GM13977 (cell line): ENCODE results near the gene ARF3.

Experiments used
- DNase-seq: peaks from one replicate; pipeline ENCODE4 v3.0.0; 2012; ENCODE audit warnings: low spot score
- CTCF ChIP-seq: IDR thresholded peaks from 2 replicates; pipeline ENCODE4 v1.5.1; 2012; ENCODE audit warnings: mild to moderate bottlenecking, control low read depth; ENCODE audit not compliant: insufficient read depth; ENCODE audit errors: extremely low read depth, missing control alignments
- in situ Hi-C: fragments of 300-500 bp; cut with MboI; formaldehyde crosslinking; loops from one replicate; pipeline ENCODE4 v1.12.0; 2022; ENCODE audit warnings: low sequenced_read_pairs, low pct_unique_long_range_greater_than_20kb, mixed read lengths, inconsistent platforms; ENCODE audit not compliant: unreplicated experiment

The ARF3 gene

DNA sequence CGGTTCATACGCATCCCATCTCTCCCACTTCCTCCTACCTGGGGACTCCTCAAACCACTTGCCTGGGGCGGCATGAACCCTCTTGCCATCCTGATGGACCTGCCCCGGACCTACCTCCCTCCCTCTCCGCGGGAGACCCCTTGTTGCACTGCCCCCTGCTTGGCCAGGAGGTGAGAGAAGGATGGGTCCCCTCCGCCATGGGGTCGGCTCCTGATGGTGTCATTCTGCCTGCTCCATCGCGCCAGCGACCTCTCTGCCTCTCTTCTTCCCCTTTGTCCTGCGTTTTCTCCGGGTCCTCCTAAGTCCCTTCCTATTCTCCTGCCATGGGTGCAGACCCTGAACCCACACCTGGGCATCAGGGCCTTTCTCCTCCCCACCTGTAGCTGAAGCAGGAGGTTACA is 24.5 kb upstream of the ARF3 start:
- in situ Hi-C loops = no loop called here

DNA sequence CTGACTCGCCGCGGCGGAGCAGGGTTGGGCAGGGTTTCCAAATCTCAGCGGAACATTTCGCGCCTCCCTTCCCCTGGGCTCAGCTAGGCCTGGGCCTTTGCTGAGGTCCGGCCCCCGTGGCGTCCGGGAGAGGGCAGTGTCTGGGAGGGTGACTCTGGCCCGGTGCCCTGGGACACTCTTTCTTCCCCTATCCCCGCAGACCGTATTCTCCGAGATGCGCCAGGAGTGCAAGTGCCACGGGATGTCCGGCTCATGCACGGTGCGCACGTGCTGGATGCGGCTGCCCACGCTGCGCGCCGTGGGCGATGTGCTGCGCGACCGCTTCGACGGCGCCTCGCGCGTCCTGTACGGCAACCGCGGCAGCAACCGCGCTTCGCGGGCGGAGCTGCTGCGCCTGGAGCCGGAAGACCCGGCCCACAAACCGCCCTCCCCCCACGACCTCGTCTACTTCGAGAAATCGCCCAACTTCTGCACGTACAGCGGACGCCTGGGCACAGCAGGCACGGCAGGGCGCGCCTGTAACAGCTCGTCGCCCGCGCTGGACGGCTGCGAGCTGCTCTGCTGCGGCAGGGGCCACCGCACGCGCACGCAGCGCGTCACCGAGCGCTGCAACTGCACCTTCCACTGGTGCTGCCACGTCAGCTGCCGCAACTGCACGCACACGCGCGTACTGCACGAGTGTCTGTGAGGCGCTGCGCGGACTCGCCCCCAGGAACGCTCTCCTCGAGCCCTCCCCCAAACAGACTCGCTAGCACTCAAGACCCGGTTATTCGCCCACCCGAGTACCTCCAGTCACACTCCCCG is 23.9 kb upstream of the ARF3 start:
- peak; percentile 56 for DNase-seq
- peak; percentile 18 for TF ChIP-seq CTCF
- in situ Hi-C loops = no loop called here

More for the DNA sequence above, 24.5 kb upstream of the ARF3 start:
- no peak for DNase-seq
- TF ChIP-seq CTCF = no peak

- in situ Hi-C loops = no loop called here
- peak; percentile 56 for DNase-seq
- peak; percentile 26 for TF ChIP-seq CTCF
These were observed 23.2 kb upstream of the ARF3 start for GRCh38 chr12:48980389-48980952.

- DNase-seq = peak; percentile 66
- in situ Hi-C loops = no loop called here
- no peak for TF ChIP-seq CTCF
These were observed 22.5 kb upstream of the ARF3 start for GRCh38 chr12:48979602-48980388.

GRCh38 chr12:48978741-48979601 is 21.7 kb upstream of the ARF3 start:
- TF ChIP-seq CTCF = no peak
- in situ Hi-C loops = no loop called here
- DNase-seq = no peak

DNA sequence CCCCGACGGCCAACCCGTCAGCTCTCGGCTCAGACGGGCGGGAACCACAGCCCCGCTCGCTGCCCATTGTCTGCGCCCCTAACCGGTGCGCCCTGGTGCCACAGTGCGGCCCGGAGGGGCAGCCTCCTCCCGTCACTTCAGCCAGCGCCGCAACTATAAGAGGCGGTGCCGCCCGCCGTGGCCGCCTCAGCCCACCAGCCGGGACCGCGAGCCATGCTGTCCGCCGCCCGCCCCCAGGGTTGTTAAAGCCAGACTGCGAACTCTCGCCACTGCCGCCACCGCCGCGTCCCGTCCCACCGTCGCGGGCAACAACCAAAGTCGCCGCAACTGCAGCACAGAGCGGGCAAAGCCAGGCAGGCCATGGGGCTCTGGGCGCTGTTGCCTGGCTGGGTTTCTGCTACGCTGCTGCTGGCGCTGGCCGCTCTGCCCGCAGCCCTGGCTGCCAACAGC is 21.0 kb upstream of the ARF3 start, which contains the start of gene WNT1:
Gene WNT1 (plus strand): TSS at position 32 of the 450 bp plus-strand sequence. CDS start 329 bp downstream, at position 361.
- DNase-seq = no peak
- no peak for TF ChIP-seq CTCF
- in situ Hi-C loops = no loop called here
